ENCODE measurements around the gene CORO2A.

DNA sequence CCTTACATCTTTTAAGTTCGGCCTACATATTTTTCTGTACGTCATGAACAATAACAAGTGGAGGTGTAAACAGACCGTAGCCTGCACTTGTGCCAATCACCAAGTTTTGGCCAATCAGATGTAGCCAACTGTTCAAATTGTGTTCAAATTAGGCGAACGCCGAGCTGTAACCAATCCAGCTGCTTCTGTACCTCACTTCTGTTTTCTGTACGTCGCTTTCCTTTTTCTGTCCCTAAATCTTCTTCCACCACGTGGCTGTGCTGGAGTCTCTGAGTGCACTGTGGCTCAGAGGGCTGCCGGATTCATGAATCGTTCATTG lies 99.9 kb downstream of the CORO2A start:
- TF ChIP-seq, protein P1, sequence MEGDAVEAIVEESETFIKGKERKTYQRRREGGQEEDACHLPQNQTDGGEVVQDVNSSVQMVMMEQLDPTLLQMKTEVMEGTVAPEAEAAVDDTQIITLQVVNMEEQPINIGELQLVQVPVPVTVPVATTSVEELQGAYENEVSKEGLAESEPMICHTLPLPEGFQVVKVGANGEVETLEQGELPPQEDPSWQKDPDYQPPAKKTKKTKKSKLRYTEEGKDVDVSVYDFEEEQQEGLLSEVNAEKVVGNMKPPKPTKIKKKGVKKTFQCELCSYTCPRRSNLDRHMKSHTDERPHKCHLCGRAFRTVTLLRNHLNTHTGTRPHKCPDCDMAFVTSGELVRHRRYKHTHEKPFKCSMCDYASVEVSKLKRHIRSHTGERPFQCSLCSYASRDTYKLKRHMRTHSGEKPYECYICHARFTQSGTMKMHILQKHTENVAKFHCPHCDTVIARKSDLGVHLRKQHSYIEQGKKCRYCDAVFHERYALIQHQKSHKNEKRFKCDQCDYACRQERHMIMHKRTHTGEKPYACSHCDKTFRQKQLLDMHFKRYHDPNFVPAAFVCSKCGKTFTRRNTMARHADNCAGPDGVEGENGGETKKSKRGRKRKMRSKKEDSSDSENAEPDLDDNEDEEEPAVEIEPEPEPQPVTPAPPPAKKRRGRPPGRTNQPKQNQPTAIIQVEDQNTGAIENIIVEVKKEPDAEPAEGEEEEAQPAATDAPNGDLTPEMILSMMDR (IDR thresholded peaks at IDR 0.05): no peak
- TF ChIP-seq, protein P2, sequence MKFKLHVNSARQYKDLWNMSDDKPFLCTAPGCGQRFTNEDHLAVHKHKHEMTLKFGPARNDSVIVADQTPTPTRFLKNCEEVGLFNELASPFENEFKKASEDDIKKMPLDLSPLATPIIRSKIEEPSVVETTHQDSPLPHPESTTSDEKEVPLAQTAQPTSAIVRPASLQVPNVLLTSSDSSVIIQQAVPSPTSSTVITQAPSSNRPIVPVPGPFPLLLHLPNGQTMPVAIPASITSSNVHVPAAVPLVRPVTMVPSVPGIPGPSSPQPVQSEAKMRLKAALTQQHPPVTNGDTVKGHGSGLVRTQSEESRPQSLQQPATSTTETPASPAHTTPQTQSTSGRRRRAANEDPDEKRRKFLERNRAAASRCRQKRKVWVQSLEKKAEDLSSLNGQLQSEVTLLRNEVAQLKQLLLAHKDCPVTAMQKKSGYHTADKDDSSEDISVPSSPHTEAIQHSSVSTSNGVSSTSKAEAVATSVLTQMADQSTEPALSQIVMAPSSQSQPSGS (CRISPR knock-in tag; IDR thresholded peaks at IDR 0.05; ENCODE audit: borderline replicate concordance, low read depth): no peak
- TF ChIP-seq ZNF121 (CRISPR knock-in tag; IDR thresholded peaks at IDR 0.05) (no peak), ESRRA (CRISPR knock-in tag; IDR thresholded peaks at IDR 0.05; ENCODE audit: borderline replicate concordance) (no peak), SP1 (CRISPR knock-in tag; conservative IDR thresholded peaks at IDR 0.05) (no peak), ZNF317 (CRISPR knock-in tag; IDR thresholded peaks at IDR 0.05; ENCODE audit: borderline replicate concordance, low read depth) (no peak), FOXJ3 (CRISPR knock-in tag; IDR thresholded peaks at IDR 0.05; ENCODE audit: borderline replicate concordance) (no peak), ZNF232 (CRISPR knock-in tag; IDR thresholded peaks at IDR 0.05) (no peak)
- TF ChIP-seq, protein P3, sequence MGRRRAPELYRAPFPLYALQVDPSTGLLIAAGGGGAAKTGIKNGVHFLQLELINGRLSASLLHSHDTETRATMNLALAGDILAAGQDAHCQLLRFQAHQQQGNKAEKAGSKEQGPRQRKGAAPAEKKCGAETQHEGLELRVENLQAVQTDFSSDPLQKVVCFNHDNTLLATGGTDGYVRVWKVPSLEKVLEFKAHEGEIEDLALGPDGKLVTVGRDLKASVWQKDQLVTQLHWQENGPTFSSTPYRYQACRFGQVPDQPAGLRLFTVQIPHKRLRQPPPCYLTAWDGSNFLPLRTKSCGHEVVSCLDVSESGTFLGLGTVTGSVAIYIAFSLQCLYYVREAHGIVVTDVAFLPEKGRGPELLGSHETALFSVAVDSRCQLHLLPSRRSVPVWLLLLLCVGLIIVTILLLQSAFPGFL (CRISPR knock-in tag; IDR thresholded peaks at IDR 0.05; ENCODE audit: borderline replicate concordance): no peak
- TF ChIP-seq, protein P4, sequence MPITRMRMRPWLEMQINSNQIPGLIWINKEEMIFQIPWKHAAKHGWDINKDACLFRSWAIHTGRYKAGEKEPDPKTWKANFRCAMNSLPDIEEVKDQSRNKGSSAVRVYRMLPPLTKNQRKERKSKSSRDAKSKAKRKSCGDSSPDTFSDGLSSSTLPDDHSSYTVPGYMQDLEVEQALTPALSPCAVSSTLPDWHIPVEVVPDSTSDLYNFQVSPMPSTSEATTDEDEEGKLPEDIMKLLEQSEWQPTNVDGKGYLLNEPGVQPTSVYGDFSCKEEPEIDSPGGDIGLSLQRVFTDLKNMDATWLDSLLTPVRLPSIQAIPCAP (CRISPR knock-in tag; IDR thresholded peaks at IDR 0.05): no peak
- TF ChIP-seq, protein P5, sequence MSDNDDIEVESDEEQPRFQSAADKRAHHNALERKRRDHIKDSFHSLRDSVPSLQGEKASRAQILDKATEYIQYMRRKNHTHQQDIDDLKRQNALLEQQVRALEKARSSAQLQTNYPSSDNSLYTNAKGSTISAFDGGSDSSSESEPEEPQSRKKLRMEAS (CRISPR knock-in tag; IDR thresholded peaks at IDR 0.05): no peak
- TF ChIP-seq, protein P6, sequence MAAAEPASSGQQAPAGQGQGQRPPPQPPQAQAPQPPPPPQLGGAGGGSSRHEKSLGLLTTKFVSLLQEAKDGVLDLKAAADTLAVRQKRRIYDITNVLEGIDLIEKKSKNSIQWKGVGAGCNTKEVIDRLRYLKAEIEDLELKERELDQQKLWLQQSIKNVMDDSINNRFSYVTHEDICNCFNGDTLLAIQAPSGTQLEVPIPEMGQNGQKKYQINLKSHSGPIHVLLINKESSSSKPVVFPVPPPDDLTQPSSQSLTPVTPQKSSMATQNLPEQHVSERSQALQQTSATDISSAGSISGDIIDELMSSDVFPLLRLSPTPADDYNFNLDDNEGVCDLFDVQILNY (CRISPR knock-in tag; IDR thresholded peaks at IDR 0.05): no peak
- TF ChIP-seq, protein P7, sequence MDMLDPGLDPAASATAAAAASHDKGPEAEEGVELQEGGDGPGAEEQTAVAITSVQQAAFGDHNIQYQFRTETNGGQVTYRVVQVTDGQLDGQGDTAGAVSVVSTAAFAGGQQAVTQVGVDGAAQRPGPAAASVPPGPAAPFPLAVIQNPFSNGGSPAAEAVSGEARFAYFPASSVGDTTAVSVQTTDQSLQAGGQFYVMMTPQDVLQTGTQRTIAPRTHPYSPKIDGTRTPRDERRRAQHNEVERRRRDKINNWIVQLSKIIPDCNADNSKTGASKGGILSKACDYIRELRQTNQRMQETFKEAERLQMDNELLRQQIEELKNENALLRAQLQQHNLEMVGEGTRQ (CRISPR knock-in tag; IDR thresholded peaks at IDR 0.05): no peak
